Loucy (cell line): ENCODE data around the gene HELZ.

Experiments used
- H2AFZ ChIP-seq: fragments of 200-600 bp; sonication (generic); 2 replicates; pipeline ENCODE4 v1.6.0; 2016; ENCODE audit warnings: antibody characterized with exemption, mild to moderate bottlenecking, low read length, moderate library complexity
- H3F3A ChIP-seq: fragments of 200-600 bp; 2 replicates; pipeline ENCODE4 v1.6.0; 2016; ENCODE audit warnings: antibody characterized with exemption, low read depth, mild to moderate bottlenecking
- H3K27me3 ChIP-seq: fragments of 200-600 bp; sonication (generic); 2 replicates; pipeline ENCODE4 v1.6.1; 2014; ENCODE audit warnings: low read length, mild to moderate bottlenecking; ENCODE audit not compliant: insufficient read depth, poor library complexity, severe bottlenecking
- H3K36me3 ChIP-seq: fragments of 200-600 bp; sonication (generic); 2 replicates; pipeline ENCODE4 v1.6.1; 2016; ENCODE audit warnings: low read length; ENCODE audit not compliant: insufficient read depth
- H3K4me1 ChIP-seq: fragments of 200-600 bp; sonication (generic); 2 replicates; pipeline ENCODE4 v1.5.1; 2014; ENCODE audit warnings: low read length, mild to moderate bottlenecking; ENCODE audit not compliant: insufficient read depth, poor library complexity, severe bottlenecking
- H3K4me2 ChIP-seq: fragments of 200-600 bp; sonication (generic); 2 replicates; pipeline ENCODE4 v1.6.0; 2014; ENCODE audit warnings: antibody characterized with exemption, low read length, low read depth, mild to moderate bottlenecking; ENCODE audit not compliant: poor library complexity, severe bottlenecking
- H3K4me3 ChIP-seq: fragments of 200-600 bp; sonication (generic); 2 replicates; pipeline ENCODE4 v1.5.1; 2014; ENCODE audit warnings: low read length, mild to moderate bottlenecking, mixed read lengths; ENCODE audit not compliant: poor library complexity, severe bottlenecking
- H3K79me2 ChIP-seq: fragments of 200-600 bp; sonication (generic); 2 replicates; pipeline ENCODE4 v1.6.1; 2014; ENCODE audit warnings: low read length; ENCODE audit not compliant: insufficient read depth
- H3K9ac ChIP-seq: fragments of 200-600 bp; sonication (generic); 2 replicates; pipeline ENCODE4 v1.6.0; 2014; ENCODE audit warnings: mild to moderate bottlenecking, low read depth, low read length, moderate library complexity; ENCODE audit not compliant: poor library complexity, severe bottlenecking
- H3K9me2 ChIP-seq: fragments of 200-600 bp; sonication (generic); replicated peaks from 2 replicates; pipeline ENCODE4 v1.6.1; 2016; ENCODE audit warnings: low read depth, low read length, mixed read lengths
- H3K9me3 ChIP-seq: fragments of 200-600 bp; sonication (generic); 2 replicates; pipeline ENCODE4 v1.6.1; 2014; ENCODE audit warnings: mild to moderate bottlenecking, antibody characterized with exemption, low read length, low read depth; ENCODE audit not compliant: insufficient read depth
- H4K20me1 ChIP-seq: fragments of 200-600 bp; sonication (generic); 2 replicates; pipeline ENCODE4 v1.6.0; 2014; ENCODE audit warnings: antibody characterized with exemption, low read length, mild to moderate bottlenecking; ENCODE audit not compliant: insufficient read depth, poor library complexity, severe bottlenecking
- EZH2phosphoT487 ChIP-seq: fragments of 200-600 bp; IDR thresholded peaks from 2 replicates; pipeline ENCODE4 v1.6.1; 2018; ENCODE audit warnings: antibody characterized with exemption, mild to moderate bottlenecking, moderate library complexity, borderline replicate concordance
- TF ChIP-seq, protein P1 (sequence below): fragments of 200-600 bp; sonication (generic); conservative IDR thresholded peaks from 2 replicates; pipeline ENCODE4 v1.5.1; 2014; ENCODE audit warnings: mild to moderate bottlenecking, antibody characterized with exemption, low read length

Gene HELZ

GRCh38 chr17:67164302-67164701 lies 80.7 kb downstream of the HELZ start:
- Histone ChIP-seq H3K4me2 (no peak overlapping the region), H4K20me1 (no peaks in the 10 kb centered on the region), H3F3A (no peaks in the 10 kb centered on the region), H3K79me2 (no peaks in the 10 kb centered on the region), H3K4me3 (no peak overlapping the region), H3K9me2 (no peaks in the 10 kb centered on the region), H3K9me3 (no peaks in the 10 kb centered on the region), H3K4me1 (no peaks in the 10 kb centered on the region), H2AFZ (no peak overlapping the region), H3K36me3 (peaks cover 59% of the 10 kb centered on the region; the same call in 1 of the 2 replicates), H3K9ac (no peak overlapping the region), H3K27me3 (no peaks in the 10 kb centered on the region)
- TF ChIP-seq, protein P1, sequence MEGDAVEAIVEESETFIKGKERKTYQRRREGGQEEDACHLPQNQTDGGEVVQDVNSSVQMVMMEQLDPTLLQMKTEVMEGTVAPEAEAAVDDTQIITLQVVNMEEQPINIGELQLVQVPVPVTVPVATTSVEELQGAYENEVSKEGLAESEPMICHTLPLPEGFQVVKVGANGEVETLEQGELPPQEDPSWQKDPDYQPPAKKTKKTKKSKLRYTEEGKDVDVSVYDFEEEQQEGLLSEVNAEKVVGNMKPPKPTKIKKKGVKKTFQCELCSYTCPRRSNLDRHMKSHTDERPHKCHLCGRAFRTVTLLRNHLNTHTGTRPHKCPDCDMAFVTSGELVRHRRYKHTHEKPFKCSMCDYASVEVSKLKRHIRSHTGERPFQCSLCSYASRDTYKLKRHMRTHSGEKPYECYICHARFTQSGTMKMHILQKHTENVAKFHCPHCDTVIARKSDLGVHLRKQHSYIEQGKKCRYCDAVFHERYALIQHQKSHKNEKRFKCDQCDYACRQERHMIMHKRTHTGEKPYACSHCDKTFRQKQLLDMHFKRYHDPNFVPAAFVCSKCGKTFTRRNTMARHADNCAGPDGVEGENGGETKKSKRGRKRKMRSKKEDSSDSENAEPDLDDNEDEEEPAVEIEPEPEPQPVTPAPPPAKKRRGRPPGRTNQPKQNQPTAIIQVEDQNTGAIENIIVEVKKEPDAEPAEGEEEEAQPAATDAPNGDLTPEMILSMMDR: no peak
- no peak for TF ChIP-seq EZH2phosphoT487

DNA sequence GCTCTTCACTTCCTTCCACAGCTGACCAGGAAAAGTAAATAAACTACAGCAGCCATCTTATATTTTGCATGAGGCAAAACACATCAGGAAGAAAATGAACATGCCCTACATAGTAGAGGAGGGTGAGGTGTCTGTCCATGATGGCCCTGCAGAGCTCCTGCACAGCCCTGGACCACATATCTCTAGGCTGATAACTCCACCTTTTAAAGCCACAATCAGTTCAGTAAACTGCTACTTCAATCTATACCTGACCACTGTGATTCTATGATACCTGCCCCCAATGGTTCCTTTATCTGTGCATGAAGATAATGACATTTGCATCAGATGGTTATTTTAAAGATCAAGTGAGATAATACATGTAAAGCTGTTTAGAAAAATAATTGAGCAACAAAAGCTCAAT lies 82.2 kb downstream of the HELZ start:
- no peaks in the 10 kb centered on the region for H3K79me2 ChIP-seq
- no peak overlapping the region for H3K4me2 ChIP-seq
- peaks cover 57% of the 10 kb centered on the region; the same call in 1 of the 2 replicates for H3K36me3 ChIP-seq
- TF ChIP-seq EZH2phosphoT487: no peak
- TF ChIP-seq, protein P1: no peak
- no peaks in the 10 kb centered on the region for H4K20me1 ChIP-seq
- no peak overlapping the region for H3K9ac ChIP-seq
- no peaks in the 10 kb centered on the region for H3K27me3 ChIP-seq
- no peaks in the 10 kb centered on the region for H3K9me2 ChIP-seq
- peaks cover 6% of the 10 kb centered on the region for H3K4me1 ChIP-seq
- no peak overlapping the region for H2AFZ ChIP-seq
- no peak overlapping the region for H3K4me3 ChIP-seq
- no peaks in the 10 kb centered on the region for H3K9me3 ChIP-seq
- H3F3A ChIP-seq: no peaks in the 10 kb centered on the region

DNA sequence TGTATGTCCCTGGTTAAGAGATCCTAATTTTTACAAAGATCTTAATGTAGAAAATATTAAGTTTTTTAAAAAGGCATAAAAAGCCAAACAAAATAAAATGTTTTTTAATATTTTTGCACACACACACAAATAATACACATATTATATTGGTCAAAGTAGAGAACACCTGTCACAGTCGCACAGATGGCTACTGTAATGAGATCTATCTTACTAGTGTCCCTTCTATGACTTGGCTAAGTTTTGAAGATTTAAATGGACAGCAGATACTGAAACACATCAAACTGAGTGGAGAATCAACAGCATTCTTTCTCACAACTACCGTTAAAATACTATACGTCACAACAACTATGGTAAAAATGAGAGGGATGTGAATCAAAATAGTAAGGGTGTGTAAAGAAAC lies 83.4 kb downstream of the HELZ start:
- H3K4me3 ChIP-seq: no peak overlapping the region
- no peak overlapping the region for H3K9ac ChIP-seq
- no peaks in the 10 kb centered on the region for H3K79me2 ChIP-seq
- H3K4me1 ChIP-seq: peaks cover 8% of the 10 kb centered on the region
- peaks cover 59% of the 10 kb centered on the region; the same call in 1 of the 2 replicates for H3K36me3 ChIP-seq
- no peaks in the 10 kb centered on the region for H3K27me3 ChIP-seq
- H4K20me1 ChIP-seq: no peaks in the 10 kb centered on the region
- H3F3A ChIP-seq: no peaks in the 10 kb centered on the region
- H3K9me2 ChIP-seq: no peaks in the 10 kb centered on the region
- H3K4me2 ChIP-seq: no peak overlapping the region
- no peak overlapping the region for H2AFZ ChIP-seq
- TF ChIP-seq EZH2phosphoT487: no peak
- TF ChIP-seq, protein P1: no peak
- no peaks in the 10 kb centered on the region for H3K9me3 ChIP-seq
